Type B pancreatic cell (in vitro differentiated cells): ENCODE results near the gene ADD2. TPM values are rescaled to one million over a fixed set of nuclear protein-coding genes. Genes with fewer than 3 reads are reported as not detected.

Experiments
- DNase-seq: peaks from one replicate; pipeline ENCODE4 v3.0.0; 2021; ENCODE audit warnings: mixed read lengths; ENCODE audit not compliant: unreplicated experiment; ENCODE audit errors: extremely low spot score
- H3K27ac Mint-ChIP-seq: 2 replicates; pipeline ENCODE4 v1.8.0; 2021; ENCODE audit warnings: mild to moderate bottlenecking, mixed read lengths
- H3K27me3 Mint-ChIP-seq: 2 replicates; pipeline ENCODE4 v1.8.0; 2021; ENCODE audit warnings: mixed read lengths
- H3K36me3 Mint-ChIP-seq: 2 replicates; pipeline ENCODE4 v1.8.0; 2021; ENCODE audit warnings: mixed read lengths
- H3K4me1 Mint-ChIP-seq: one replicate; pipeline ENCODE4 v1.8.0; 2021; ENCODE audit warnings: mixed read lengths; ENCODE audit not compliant: unreplicated experiment
- H3K4me3 Mint-ChIP-seq: 2 replicates; pipeline ENCODE4 v1.8.0; 2021; ENCODE audit warnings: mild to moderate bottlenecking, mixed read lengths
- H3K9me3 Mint-ChIP-seq: 2 replicates; pipeline ENCODE4 v1.8.0; 2021; ENCODE audit warnings: mixed read lengths
- total RNA-seq: library from RNA; stranded (reverse); gene quantifications from 2 replicates; pipeline ENCODE4 v1.2.1, GENCODE V29; 2021; ENCODE audit warnings: low replicate concordance
- TF ChIP-seq, protein P1 (sequence below): fragments of 200-600 bp; sonication (generic); conservative IDR thresholded peaks from 2 replicates; pipeline ENCODE4 v1.5.0; 2021; ENCODE audit warnings: antibody characterized with exemption, mild to moderate bottlenecking

Gene ADD2
- total RNA-seq, 1 donor from 2014 or later, result 5.0 TPM

DNA sequence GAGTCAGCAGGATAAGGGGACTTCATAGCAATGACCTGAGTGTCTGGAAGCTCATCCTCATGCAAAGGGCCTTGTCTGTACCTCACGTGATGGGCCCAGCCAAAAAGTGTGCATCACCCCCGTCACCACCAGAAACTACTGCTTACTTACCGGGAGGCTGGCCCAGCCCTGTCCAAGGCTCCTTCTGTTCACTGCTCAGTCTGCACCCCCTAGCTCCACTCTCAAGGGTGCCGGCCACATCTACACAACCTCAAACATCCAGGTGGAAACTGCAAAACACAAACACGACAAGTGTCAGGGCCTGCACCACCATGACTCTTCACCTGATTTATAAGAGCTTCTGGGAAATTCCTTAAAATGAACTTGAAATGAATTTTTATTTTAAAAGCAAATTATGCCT, 55.1 kb downstream of the ADD2 start:
- H3K9me3 Mint-ChIP-seq, result no peaks in the 10 kb centered on the region
- H3K4me1 Mint-ChIP-seq, result peaks cover 4% of the 10 kb centered on the region
- TF ChIP-seq, protein P1, sequence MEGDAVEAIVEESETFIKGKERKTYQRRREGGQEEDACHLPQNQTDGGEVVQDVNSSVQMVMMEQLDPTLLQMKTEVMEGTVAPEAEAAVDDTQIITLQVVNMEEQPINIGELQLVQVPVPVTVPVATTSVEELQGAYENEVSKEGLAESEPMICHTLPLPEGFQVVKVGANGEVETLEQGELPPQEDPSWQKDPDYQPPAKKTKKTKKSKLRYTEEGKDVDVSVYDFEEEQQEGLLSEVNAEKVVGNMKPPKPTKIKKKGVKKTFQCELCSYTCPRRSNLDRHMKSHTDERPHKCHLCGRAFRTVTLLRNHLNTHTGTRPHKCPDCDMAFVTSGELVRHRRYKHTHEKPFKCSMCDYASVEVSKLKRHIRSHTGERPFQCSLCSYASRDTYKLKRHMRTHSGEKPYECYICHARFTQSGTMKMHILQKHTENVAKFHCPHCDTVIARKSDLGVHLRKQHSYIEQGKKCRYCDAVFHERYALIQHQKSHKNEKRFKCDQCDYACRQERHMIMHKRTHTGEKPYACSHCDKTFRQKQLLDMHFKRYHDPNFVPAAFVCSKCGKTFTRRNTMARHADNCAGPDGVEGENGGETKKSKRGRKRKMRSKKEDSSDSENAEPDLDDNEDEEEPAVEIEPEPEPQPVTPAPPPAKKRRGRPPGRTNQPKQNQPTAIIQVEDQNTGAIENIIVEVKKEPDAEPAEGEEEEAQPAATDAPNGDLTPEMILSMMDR, result no peak
- peaks cover 17% of the 10 kb centered on the region for H3K27me3 Mint-ChIP-seq
- peak; percentile 11 for DNase-seq
- no peaks in the 10 kb centered on the region for H3K36me3 Mint-ChIP-seq
- no peak overlapping the region for H3K27ac Mint-ChIP-seq
- H3K4me3 Mint-ChIP-seq, result no peak overlapping the region

DNA sequence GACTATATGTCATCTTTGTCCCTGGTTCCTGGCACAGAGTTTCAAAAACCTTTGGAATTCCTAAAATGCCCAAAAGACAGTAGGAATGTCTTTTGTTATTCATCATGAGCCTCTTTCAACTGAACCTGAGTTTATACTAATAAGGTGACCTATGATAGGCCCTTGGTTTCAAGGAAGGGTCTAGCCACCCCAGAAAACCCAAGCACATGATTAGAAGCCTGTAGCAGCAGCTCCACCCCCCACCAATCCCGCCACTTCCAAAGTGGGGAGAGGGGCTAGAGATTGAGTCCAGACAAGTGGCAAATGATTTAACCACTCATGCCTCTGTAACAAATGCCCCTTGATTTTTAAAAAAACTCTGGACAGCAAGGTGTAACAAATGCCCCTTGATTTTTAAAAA, 56.8 kb downstream of the ADD2 start:
- H3K4me1 Mint-ChIP-seq, result peaks cover 4% of the 10 kb centered on the region
- no peak for DNase-seq
- peaks cover 10% of the 10 kb centered on the region for H3K27me3 Mint-ChIP-seq
- H3K9me3 Mint-ChIP-seq, result no peaks in the 10 kb centered on the region
- TF ChIP-seq, protein P1, result no peak
- no peaks in the 10 kb centered on the region for H3K36me3 Mint-ChIP-seq
- no peak overlapping the region for H3K27ac Mint-ChIP-seq
- no peak overlapping the region for H3K4me3 Mint-ChIP-seq

DNA sequence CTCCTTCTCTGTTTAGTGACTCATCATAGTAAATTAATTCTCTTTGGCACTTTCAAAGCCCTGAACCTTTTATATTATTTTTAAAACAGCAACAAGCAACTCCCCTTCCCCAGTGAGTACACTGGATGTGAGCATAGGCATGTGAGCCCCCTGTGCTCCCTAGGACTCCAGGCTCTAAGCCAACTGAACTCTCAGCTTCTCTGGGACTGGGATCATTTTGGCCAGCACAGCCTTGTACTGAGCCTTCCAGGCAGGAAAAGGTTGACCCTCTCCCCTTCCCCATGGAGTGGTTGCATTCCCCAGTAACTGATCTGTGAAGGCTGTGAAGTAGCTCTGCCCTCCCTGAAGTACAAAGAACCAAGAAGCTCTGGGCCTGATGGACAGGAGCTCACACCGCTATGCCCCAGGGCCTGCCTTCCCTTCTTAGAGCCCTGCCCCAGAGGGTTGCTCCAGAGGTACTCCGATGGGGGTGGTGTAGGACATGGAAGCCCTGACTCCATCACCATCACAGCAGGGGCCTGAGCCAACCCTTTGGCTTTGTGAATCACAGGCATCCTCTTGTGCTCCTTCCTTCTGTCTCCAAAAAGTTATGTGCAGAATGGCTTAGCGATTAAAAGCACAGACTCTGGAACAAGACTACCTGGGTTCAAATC, 57.8 kb downstream of the ADD2 start:
- no peak overlapping the region for H3K27ac Mint-ChIP-seq
- H3K4me1 Mint-ChIP-seq, result no peaks in the 10 kb centered on the region
- no peaks in the 10 kb centered on the region for H3K9me3 Mint-ChIP-seq
- no peaks in the 10 kb centered on the region for H3K36me3 Mint-ChIP-seq
- H3K4me3 Mint-ChIP-seq, result no peak overlapping the region
- TF ChIP-seq, protein P1, result no peak
- H3K27me3 Mint-ChIP-seq, result peaks cover 6% of the 10 kb centered on the region
- no peak for DNase-seq

DNA sequence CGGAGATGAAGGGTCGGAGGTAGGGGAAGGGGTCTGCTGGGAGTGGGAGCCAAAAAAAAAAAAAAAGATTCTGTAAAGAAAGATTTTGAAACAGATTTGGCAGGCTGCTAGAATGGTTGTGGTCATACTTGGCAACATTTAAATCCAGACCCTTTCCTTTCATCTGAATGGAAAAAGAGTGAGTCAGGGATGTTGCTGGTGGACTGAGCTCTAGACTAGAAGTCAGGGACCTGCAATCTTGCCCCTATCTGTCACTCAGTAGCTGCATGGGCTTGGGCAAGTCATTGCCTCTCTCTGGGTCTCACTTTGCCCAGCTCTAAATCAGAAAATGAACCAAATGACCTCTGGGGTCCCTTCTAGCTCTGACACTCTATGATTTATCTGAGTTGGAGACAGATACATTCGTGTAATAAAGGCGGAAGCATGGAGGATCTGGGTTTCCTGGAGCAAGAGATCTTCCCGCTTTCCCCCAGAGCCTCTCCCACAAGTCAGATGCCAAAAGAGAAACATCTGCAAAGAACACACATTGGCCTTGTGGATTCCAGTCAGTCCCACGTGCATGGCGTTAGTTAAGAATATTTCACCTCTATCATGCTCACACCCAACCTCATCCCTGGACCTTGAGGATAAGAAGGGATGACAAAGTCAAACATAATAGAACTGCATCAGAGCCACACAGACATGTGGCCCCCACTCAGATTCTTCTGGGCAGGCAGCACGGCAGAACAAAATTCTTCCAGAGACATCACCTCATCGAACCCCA, 58.5 kb downstream of the ADD2 start:
- no peaks in the 10 kb centered on the region for H3K36me3 Mint-ChIP-seq
- H3K9me3 Mint-ChIP-seq, result no peaks in the 10 kb centered on the region
- no peaks in the 10 kb centered on the region for H3K27me3 Mint-ChIP-seq
- H3K4me3 Mint-ChIP-seq, result no peak overlapping the region
- H3K27ac Mint-ChIP-seq, result no peak overlapping the region
- H3K4me1 Mint-ChIP-seq, result no peaks in the 10 kb centered on the region
- DNase-seq, result no peak
- TF ChIP-seq, protein P1, result no peak

DNA sequence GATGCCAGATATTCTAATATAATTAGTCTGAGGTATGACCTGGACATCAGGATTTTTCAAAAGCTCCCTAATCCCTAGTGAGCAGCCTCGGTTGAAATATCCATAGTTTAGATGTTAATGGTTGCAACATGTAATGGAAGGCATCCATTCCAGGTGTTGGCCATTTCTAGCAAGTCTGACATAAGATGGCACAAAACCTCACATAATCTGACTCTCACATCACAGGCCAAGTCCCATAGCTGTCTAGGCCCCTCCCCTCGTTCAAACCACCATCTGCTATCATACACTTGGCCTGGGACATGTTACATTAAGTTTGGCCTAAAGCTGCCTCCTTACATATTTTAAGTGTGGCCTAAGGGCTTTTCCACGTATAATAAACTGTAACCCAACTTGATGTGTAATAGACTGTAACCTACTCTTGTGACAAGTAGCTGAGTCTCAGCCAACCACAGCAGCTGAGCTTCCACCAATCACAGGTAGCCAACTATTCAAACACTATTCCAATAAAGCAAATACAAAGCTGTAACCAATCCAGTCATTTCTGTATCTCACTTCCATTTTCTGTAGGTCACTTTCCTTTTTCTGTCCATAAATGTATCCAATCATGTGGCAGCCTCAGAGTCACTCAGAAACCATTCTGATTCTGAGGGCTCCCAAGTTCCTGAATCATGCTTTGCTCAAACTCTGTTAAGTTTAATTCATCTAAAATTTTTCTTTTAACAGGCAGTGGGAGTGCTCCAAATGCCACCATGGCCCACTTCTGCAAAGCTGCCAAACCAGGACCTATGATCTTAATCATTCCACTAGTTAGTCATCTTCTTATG, 59.4 kb downstream of the ADD2 start:
- Mint-ChIP-seq H3K4me1 (no peaks in the 10 kb centered on the region), H3K4me3 (no peak overlapping the region), H3K36me3 (no peaks in the 10 kb centered on the region), H3K27me3 (no peaks in the 10 kb centered on the region), H3K9me3 (no peaks in the 10 kb centered on the region), H3K27ac (no peak overlapping the region)
- no peak for DNase-seq
- TF ChIP-seq, protein P1, result no peak
